ENCODE results near the gene NFU1. TPM values are rescaled to one million over a fixed set of nuclear protein-coding genes. Genes with fewer than 3 reads are reported as not detected.
"Not testable (repeated sequence)": the region's sequence is repeated elsewhere in the genome, so short reads cannot be mapped to it uniquely, and the experiment has no call there.

NFU1 gene
- polyA plus RNA-seq, 1 experiment, result 62.9 TPM

- no peak for TF ChIP-seq CTCF (IDR thresholded peaks at IDR 0.05; ENCODE audit: low read depth, low read length)
- Histone ChIP-seq H3K9me3 (ENCODE audit: control insufficient read depth, insufficient read depth, low read length) (no peaks in the 10 kb centered on the region), H3K4me3 (ENCODE audit: low read depth, low read length) (no peak overlapping the region), H3K27me3 (ENCODE audit: control insufficient read depth, insufficient read depth, low read length) (no peaks in the 10 kb centered on the region), H3K27ac (ENCODE audit: low read depth, low read length) (no peak overlapping the region)
- ChIA-PET POLR2A (no interaction called here), CTCF (interaction anchor here (1.0 kb wide), 1 partner anchor 16 kb away, joined by 4 read pairs; the partner anchor contains the start of gene NFU1)
- no peak for DNase-seq (ENCODE audit: low read depth, low spot score)
These were observed 16.4 kb upstream of the NFU1 start for GRCh38 chr2:69453475-69454129.

GRCh38 chr2:69452687-69453086 lies 15.5 kb upstream of the NFU1 start:
- no peaks in the 10 kb centered on the region for H3K9me3 ChIP-seq (ENCODE audit: control insufficient read depth, insufficient read depth, low read length)
- no peaks in the 10 kb centered on the region for H3K27me3 ChIP-seq (ENCODE audit: control insufficient read depth, insufficient read depth, low read length)
- no peak for TF ChIP-seq CTCF (IDR thresholded peaks at IDR 0.05; ENCODE audit: low read depth, low read length)
- POLR2A ChIA-PET, result no interaction called here
- no peak overlapping the region for H3K27ac ChIP-seq (ENCODE audit: low read depth, low read length)
- CTCF ChIA-PET, result no interaction called here
- DNase-seq (ENCODE audit: low read depth, low spot score), result no peak
- no peak overlapping the region for H3K4me3 ChIP-seq (ENCODE audit: low read depth, low read length)

- ChIA-PET POLR2A (no interaction called here), CTCF (no interaction called here)
- TF ChIP-seq CTCF (IDR thresholded peaks at IDR 0.05; ENCODE audit: low read depth, low read length), result no peak
- H3K9me3 ChIP-seq (ENCODE audit: control insufficient read depth, insufficient read depth, low read length), result no peaks in the 10 kb centered on the region
- H3K27me3 ChIP-seq (ENCODE audit: control insufficient read depth, insufficient read depth, low read length), result no peaks in the 10 kb centered on the region
- no peak for DNase-seq (ENCODE audit: low read depth, low spot score)
- H3K27ac ChIP-seq (ENCODE audit: low read depth, low read length), result no peak overlapping the region
- no peak overlapping the region for H3K4me3 ChIP-seq (ENCODE audit: low read depth, low read length)
These were observed 13.6 kb upstream of the NFU1 start for GRCh38 chr2:69450735-69451416.

- ChIA-PET POLR2A (no interaction called here), CTCF (no interaction called here)
- H3K27me3 ChIP-seq (ENCODE audit: control insufficient read depth, insufficient read depth, low read length), result no peaks in the 10 kb centered on the region
- no peak for TF ChIP-seq CTCF (IDR thresholded peaks at IDR 0.05; ENCODE audit: low read depth, low read length)
- no peak overlapping the region for H3K4me3 ChIP-seq (ENCODE audit: low read depth, low read length)
- DNase-seq (ENCODE audit: low read depth, low spot score), result no peak
- H3K27ac ChIP-seq (ENCODE audit: low read depth, low read length), result no peak overlapping the region
- H3K9me3 ChIP-seq (ENCODE audit: control insufficient read depth, insufficient read depth, low read length), result no peaks in the 10 kb centered on the region
These were observed 12.7 kb upstream of the NFU1 start for GRCh38 chr2:69449906-69450305.

- H3K4me3 ChIP-seq (ENCODE audit: low read depth, low read length); DNase-seq (ENCODE audit: low read depth, low spot score); POLR2A ChIA-PET; H3K27ac ChIP-seq (ENCODE audit: low read depth, low read length); H3K27me3 ChIP-seq (ENCODE audit: control insufficient read depth, insufficient read depth, low read length); H3K9me3 ChIP-seq (ENCODE audit: control insufficient read depth, insufficient read depth, low read length); CTCF ChIA-PET: not testable (repeated sequence)
These were observed 6.4 kb upstream of the NFU1 start for GRCh38 chr2:69443673-69444072.

GRCh38 chr2:69439499-69439898 lies 2.3 kb upstream of the NFU1 start:
- CTCF ChIA-PET, result interaction anchor here (0.6 kb wide), 1 partner anchor 22 kb away, joined by 3 read pairs; no protein-coding TSS in a partner anchor
- H3K27ac ChIP-seq (ENCODE audit: low read depth, low read length); H3K9me3 ChIP-seq (ENCODE audit: control insufficient read depth, insufficient read depth, low read length); H3K4me3 ChIP-seq (ENCODE audit: low read depth, low read length); POLR2A ChIA-PET; DNase-seq (ENCODE audit: low read depth, low spot score); H3K27me3 ChIP-seq (ENCODE audit: control insufficient read depth, insufficient read depth, low read length): not testable (repeated sequence)

All from AG04450 (cell line).